Measurements from ENCODE around the gene TUT4. TPM values are rescaled to one million over a fixed set of nuclear protein-coding genes. Genes with fewer than 3 reads are reported as not detected.
A peak's percentile ranks its signal among the peaks of the same experiment; 100 is the strongest.

Gene TUT4
- total RNA-seq, 4 donors from 2014 or later: 90.5 to 169 (median 120) TPM

DNA sequence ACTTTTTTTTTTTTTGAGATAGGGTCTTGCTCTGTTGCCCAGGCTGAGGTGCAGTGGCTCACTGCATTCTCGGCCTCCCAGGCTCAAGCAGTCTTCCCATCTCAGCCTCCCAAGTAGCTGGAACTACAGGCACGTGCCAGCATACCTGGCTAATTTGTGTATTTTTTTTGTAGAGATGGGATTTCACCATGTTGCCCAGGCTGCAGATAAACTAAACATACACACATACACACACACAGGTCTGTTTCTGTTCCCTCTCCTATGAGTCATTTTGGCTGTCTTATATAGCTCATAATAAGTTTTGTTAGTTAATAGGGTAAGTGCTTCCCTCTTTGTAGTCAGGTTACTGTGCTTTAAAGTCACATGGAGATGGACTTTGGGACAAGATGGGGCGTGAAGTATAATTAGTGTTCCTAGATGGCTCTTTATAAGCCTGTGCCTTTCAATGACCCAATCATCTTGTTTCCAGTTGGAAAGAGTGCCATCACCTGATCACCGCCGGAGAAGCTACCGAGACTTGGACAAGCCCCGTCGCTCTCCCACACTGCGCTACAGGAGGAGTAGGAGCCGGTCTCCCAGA is 139.4 kb downstream of the TUT4 start:
- H3K4me3 ChIP-seq (replicated peaks in 1 of 3): no peak overlapping the region
- intact Hi-C loops (cut with DNase I): no loop called here
- peaks cover 89 to 92% of the 10 kb centered on the region in 2 donors for H3K36me3 ChIP-seq
- H3K4me1 ChIP-seq: no peaks in the 10 kb centered on the region
- TF ChIP-seq POLR2A (IDR thresholded peaks at IDR 0.05) (no peak), CTCF (IDR thresholded peaks at IDR 0.05) (no peak)
- no peaks in the 10 kb centered on the region for H3K9me3 ChIP-seq
- no peak for DNase-seq
- no peak overlapping the region for H3K27ac ChIP-seq
- 89 to 97% methylated on average over 10 of the region's 10 CpGs for WGBS, 2 donors
- no peaks in the 10 kb centered on the region for H3K27me3 ChIP-seq

- DNase-seq: no peak
- peak overlapping the region; percentile 70 to 80 (median 78) for H3K4me3 ChIP-seq (replicated peaks in 1 of 3)
- H3K9me3 ChIP-seq: no peaks in the 10 kb centered on the region
- WGBS, 2 donors: 1 to 4% methylated on average over 8 of the region's 8 CpGs
- TF ChIP-seq CTCF (IDR thresholded peaks at IDR 0.05): no peak
- TF ChIP-seq POLR2A (IDR thresholded peaks at IDR 0.05): no peak
- peak overlapping the region; percentile 82 to 88 (median 83) for H3K27ac ChIP-seq
- H3K36me3 ChIP-seq: peaks cover 18 to 21% of the 10 kb centered on the region in 2 donors
- H3K4me1 ChIP-seq: peaks cover 15 to 17% of the 10 kb centered on the region in 2 donors
- no peaks in the 10 kb centered on the region for H3K27me3 ChIP-seq
- intact Hi-C loops (cut with DNase I): loop anchor here (5.0 kb wide), 1 partner anchor 282 kb away; no protein-coding TSS in a partner anchor
Observed at GRCh38 chr1:52404975-52405338, 147.9 kb downstream of the TUT4 start.

- WGBS, 2 donors: 1% methylated on average over 46 to 52 of the region's 57 CpGs
Observed at GRCh38 chr1:52404116-52404974, 148.5 kb downstream of the TUT4 start, which contains the start of the genes ORC1 and PRPF38A. Gene ORC1, minus strand, starts transcription at chr1:52404423. Its CDS starts 2,200 bp downstream, at chr1:52402223. Gene PRPF38A, plus strand, starts transcription at chr1:52404602. Its CDS starts 148 bp downstream, at chr1:52404750.

DNA sequence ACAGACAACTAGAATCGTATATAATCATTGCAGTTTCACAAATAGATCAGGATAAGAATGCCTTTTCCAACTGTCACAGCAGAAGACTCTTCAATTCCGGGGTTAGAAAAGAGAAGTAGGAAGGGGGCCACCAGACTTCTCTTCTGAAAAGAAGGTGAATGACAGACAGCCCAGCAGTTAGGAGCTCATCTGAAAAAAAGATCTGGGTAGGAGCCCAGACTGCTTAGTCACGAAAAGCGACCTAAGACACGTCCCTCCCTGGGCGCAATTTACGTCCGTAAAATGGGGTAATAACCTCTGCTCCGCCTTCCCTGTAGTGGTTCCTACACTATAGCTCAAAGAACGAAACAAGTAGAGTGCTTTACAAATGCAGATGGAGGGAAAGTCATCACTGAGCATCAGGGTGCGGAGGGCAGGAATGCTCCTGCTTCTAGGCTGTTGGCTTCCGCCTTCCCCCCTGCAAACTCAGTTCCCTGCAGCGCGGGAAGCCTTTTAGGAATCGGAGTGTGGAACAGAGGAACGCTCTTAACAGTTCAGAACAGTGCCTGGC is 149.3 kb downstream of the TUT4 start:
- no peak for TF ChIP-seq POLR2A (IDR thresholded peaks at IDR 0.05)
- no peak for TF ChIP-seq CTCF (IDR thresholded peaks at IDR 0.05)
- Histone ChIP-seq H3K27ac (no peak overlapping the region), H3K4me1 (peaks cover 15 to 17% of the 10 kb centered on the region in 2 donors), H3K4me3 (replicated peaks in 1 of 3) (peak overlapping the region; percentile 30 to 80 (median 70)), H3K9me3 (no peaks in the 10 kb centered on the region), H3K27me3 (no peaks in the 10 kb centered on the region), H3K36me3 (peaks cover 7 to 8% of the 10 kb centered on the region in 2 donors)
- DNase-seq: no peak
- WGBS, 2 donors: 1% methylated on average over 16 of the region's 16 CpGs
- intact Hi-C loops (cut with DNase I): loop anchor here (5.0 kb wide), 1 partner anchor 284 kb away; no protein-coding TSS in a partner anchor

More at GRCh38 chr1:52404116-52404974, 148.5 kb downstream of the TUT4 start, which contains the start of the genes ORC1 and PRPF38A:
- peak; percentile 98 to 99 for DNase-seq
- Histone ChIP-seq H3K27ac (peak within 1 kb of the TSS; percentile 82 to 88 (median 83)), H3K27me3 (no peaks in the 10 kb centered on the region), H3K4me3 (replicated peaks in 1 of 3) (peak within 1 kb of the TSS; percentile 70 to 80 (median 78)), H3K36me3 (peaks cover 14 to 15% of the 10 kb centered on the region in 2 donors), H3K9me3 (no peaks in the 10 kb centered on the region), H3K4me1 (peaks cover 15 to 17% of the 10 kb centered on the region in 2 donors)
- TF ChIP-seq POLR2A (IDR thresholded peaks at IDR 0.05): peak in 1 of 2 donors; percentile 66
- peak in 5 of 6 experiments; percentile 34 to 86 (median 52) for TF ChIP-seq CTCF (IDR thresholded peaks at IDR 0.05)
- intact Hi-C loops (cut with DNase I): loop anchor here (5.0 kb wide), 1 partner anchor 283 kb away; no protein-coding TSS in a partner anchor
